A549 treated with AZD2906 at 1 μM for 4 hours (cell line): ENCODE results near the gene ZNF557. TPM values are rescaled to one million over a fixed set of nuclear protein-coding genes. Genes with fewer than 3 reads are reported as not detected.

Source experiments
- total RNA-seq: library from RNA; stranded (reverse); fragments of 200-300 nt; extraction: Qiagen RNA extraction; gene quantifications from 5 replicates; pipeline ENCODE4 v1.2.3, GENCODE V29; 2022

The ZNF557 gene
- 2.4 to 2.9 TPM (median 2.8 TPM) in 5 replicates for total RNA-seq

GRCh38 chr19:7069042-7069903, at the start of gene ZNF557:
Gene ZNF557 (plus strand): TSS chr19:7069703. CDS start chr19:7075075, 5,372 bp downstream.

DNA sequence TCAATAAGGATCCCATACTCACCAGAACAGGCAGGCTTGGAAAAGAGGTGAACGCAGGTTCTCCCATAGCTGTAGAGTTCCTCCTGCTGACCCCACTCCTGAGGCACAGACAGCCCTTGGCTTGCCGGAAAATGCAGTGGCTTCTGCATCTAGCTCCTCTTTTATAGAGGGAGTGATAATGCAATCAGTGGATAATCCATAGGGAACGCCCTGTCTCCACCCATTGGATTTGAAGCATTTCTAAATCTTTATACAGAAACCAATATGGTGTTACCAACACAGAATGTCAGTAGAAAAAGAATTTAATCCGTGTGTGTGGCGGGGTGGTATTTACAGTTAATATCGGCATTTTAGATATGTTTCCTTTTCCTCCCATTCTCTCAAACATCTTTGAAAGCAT, 48.2 kb upstream of the ZNF557 start, which contains the start of gene MBD3L2B:
MBD3L2B (minus strand) TSS at position 101 of the 400 bp plus-strand sequence; CDS start at position 67, 34 bp downstream.

GRCh38 chr19:7030278-7030677, 39.2 kb upstream of the ZNF557 start, which contains the start of gene MBD3L5:
Gene MBD3L5 (plus strand): TSS chr19:7030578. CDS start chr19:7030612, 34 bp downstream.

GRCh38 chr19:7040079-7040478, 29.4 kb upstream of the ZNF557 start, which contains the start of gene MBD3L4:
Gene MBD3L4 (minus strand): TSS chr19:7040179. CDS start chr19:7040144, 35 bp downstream.

DNA sequence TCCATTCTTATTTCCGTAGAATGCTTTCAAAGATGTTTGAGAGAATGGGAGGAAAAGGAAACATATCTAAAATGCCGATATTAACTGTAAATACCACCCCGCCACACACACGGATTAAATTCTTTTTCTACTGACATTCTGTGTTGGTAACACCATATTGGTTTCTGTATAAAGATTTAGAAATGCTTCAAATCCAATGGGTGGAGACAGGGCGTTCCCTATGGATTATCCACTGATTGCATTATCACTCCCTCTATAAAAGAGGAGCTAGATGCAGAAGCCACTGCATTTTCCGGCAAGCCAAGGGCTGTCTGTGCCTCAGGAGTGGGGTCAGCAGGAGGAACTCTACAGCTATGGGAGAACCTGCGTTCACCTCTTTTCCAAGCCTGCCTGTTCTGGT, 20.5 kb upstream of the ZNF557 start, which contains the start of gene MBD3L2:
MBD3L2 (plus strand) TSS at position 301 of the 400 bp plus-strand sequence; CDS start at position 354, 53 bp downstream.

DNA sequence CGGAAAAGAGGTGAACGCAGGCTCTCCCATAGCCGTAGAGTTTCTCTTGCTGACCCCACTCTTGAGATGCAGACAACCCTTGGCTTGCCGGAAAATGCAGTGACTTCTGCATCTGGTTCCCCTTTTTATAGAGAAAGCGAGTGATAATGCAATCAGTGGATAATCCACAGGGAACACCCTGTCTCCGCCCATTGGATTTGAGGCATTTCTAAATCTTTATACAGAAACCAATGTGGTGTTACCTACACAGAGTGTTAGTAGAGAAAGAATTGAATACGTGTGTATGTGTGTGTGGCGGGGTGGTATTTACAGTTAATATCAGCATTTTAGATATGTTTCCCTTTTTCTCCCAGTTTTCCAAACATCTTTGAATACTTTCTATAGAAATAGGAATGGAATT, 10.9 kb upstream of the ZNF557 start, which contains the start of gene MBD3L3:
MBD3L3 (minus strand) TSS at position 101 of the 400 bp plus-strand sequence; CDS start at position 30, 71 bp downstream.

Other genes with a start within 250 kb of the ZNF557 start
- gene ADGRE1, start 182.1 kb upstream of the ZNF557 start, total RNA-seq, result 4.3 to 5.6 TPM (median 4.7 TPM) in 5 replicates
- gene MBD3L2B, start 48.3 kb upstream of the ZNF557 start, total RNA-seq, result not detected in 5 replicates
- not detected in 5 replicates for gene MBD3L5, start 39.1 kb upstream of the ZNF557 start, total RNA-seq
- not detected in 5 replicates for gene MBD3L4, start 29.5 kb upstream of the ZNF557 start, total RNA-seq
- gene MBD3L2, start 20.4 kb upstream of the ZNF557 start, total RNA-seq, result not detected in 5 replicates
- gene MBD3L3, start 11.0 kb upstream of the ZNF557 start, total RNA-seq, result not detected in 5 replicates
- gene INSR, start 224.7 kb downstream of the ZNF557 start, total RNA-seq, result 2.3 to 4.1 TPM (median 3.5 TPM) in 5 replicates